ENCODE results near the gene TSHR.

GRCh38 chr14:80933282-80933681 lies 22.1 kb upstream of the TSHR start:
- TF ChIP-seq USF2 (IDR thresholded peaks at IDR 0.05; ENCODE audit: low read depth, low read length): no peak
- TF ChIP-seq POLR2A (IDR thresholded peaks at IDR 0.05; ENCODE audit: low read depth, low read length): no peak
